H9 (cell line): Measurements from ENCODE around the gene ACVR1C. TPM values are rescaled to one million over a fixed set of nuclear protein-coding genes. Genes with fewer than 3 reads are reported as not detected.

Source experiments
- DNase-seq: peaks from one replicate; pipeline ENCODE4 v3.0.0-alpha.2; 2017
- H2AFZ ChIP-seq: one replicate; pipeline ENCODE4 v1.6.1; 2013; ENCODE audit warnings: mild to moderate bottlenecking, low read length, control low read depth, moderate library complexity
- H2AK5ac ChIP-seq: 2 replicates; pipeline ENCODE4 v1.6.1; 2013; ENCODE audit warnings: low read length, control low read depth, mixed read lengths; ENCODE audit not compliant: insufficient read length
- H2BK120ac ChIP-seq: one replicate; pipeline ENCODE4 v1.6.1; 2013; ENCODE audit warnings: low read depth, mild to moderate bottlenecking, low read length, control low read depth, inconsistent platforms; ENCODE audit not compliant: poor library complexity, severe bottlenecking
- H2BK12ac ChIP-seq: 2 replicates; pipeline ENCODE4 v1.6.1; 2013; ENCODE audit warnings: low read length, control low read depth, mixed read lengths, low read depth; ENCODE audit not compliant: insufficient read length
- H2BK15ac ChIP-seq: 2 replicates; pipeline ENCODE4 v1.6.1; 2013; ENCODE audit warnings: low read depth, low read length, control low read depth
- H2BK20ac ChIP-seq: one replicate; pipeline ENCODE4 v1.6.1; 2013; ENCODE audit warnings: low read depth, mild to moderate bottlenecking, low read length, control low read depth, inconsistent platforms; ENCODE audit not compliant: poor library complexity, severe bottlenecking
- H2BK5ac ChIP-seq: 2 replicates; pipeline ENCODE4 v1.6.1; 2013; ENCODE audit warnings: low read length, control low read depth, mixed read lengths; ENCODE audit not compliant: insufficient read length
- H3K14ac ChIP-seq: 2 replicates; pipeline ENCODE4 v1.6.1; 2013; ENCODE audit warnings: low read length, control low read depth; ENCODE audit not compliant: insufficient read depth
- H3K18ac ChIP-seq: 2 replicates; pipeline ENCODE4 v1.6.1; 2013; ENCODE audit warnings: low read depth, mild to moderate bottlenecking, mixed read lengths, low read length, control low read depth; ENCODE audit not compliant: insufficient read length
- H3K23ac ChIP-seq: 2 replicates; pipeline ENCODE4 v1.6.1; 2013; ENCODE audit warnings: low read length, control low read depth, mixed read lengths, low read depth; ENCODE audit not compliant: insufficient read length
- H3K23me2 ChIP-seq: 2 replicates; pipeline ENCODE4 v1.6.1; 2013; ENCODE audit warnings: low read depth, mild to moderate bottlenecking, mixed read lengths, low read length, control low read depth; ENCODE audit not compliant: insufficient read length, poor library complexity, severe bottlenecking
- H3K27ac ChIP-seq: 2 replicates; pipeline ENCODE4 v1.5.1; 2013; ENCODE audit warnings: low read length, control low read depth, mixed read lengths, low read depth; ENCODE audit not compliant: insufficient read length
- H3K27me3 ChIP-seq: 2 replicates; pipeline ENCODE4 v1.6.1; 2013; ENCODE audit warnings: low read length, control low read depth, inconsistent platforms; ENCODE audit not compliant: insufficient read depth
- H3K4ac ChIP-seq: 2 replicates; pipeline ENCODE4 v1.6.1; 2013; ENCODE audit warnings: low read depth, mild to moderate bottlenecking, control low read depth, inconsistent platforms, low read length, moderate library complexity
- H3K4me1 ChIP-seq: 2 replicates; pipeline ENCODE4 v1.6.1; 2013; ENCODE audit warnings: low read length, control low read depth, inconsistent platforms; ENCODE audit not compliant: insufficient read depth
- H3K4me2 ChIP-seq: 2 replicates; pipeline ENCODE4 v1.6.1; 2013; ENCODE audit warnings: low read length, control low read depth, mixed read lengths; ENCODE audit not compliant: insufficient read length, insufficient read depth
- H3K56ac ChIP-seq: 2 replicates; pipeline ENCODE4 v1.6.1; 2013; ENCODE audit warnings: low read depth, mild to moderate bottlenecking, mixed read lengths, low read length, control low read depth; ENCODE audit not compliant: insufficient read length
- H3K79me1 ChIP-seq: 2 replicates; pipeline ENCODE4 v1.6.1; 2013; ENCODE audit warnings: low read depth, mild to moderate bottlenecking, moderate library complexity, low read length, control low read depth, inconsistent platforms; ENCODE audit not compliant: insufficient read depth, poor library complexity, severe bottlenecking
- H3K79me2 ChIP-seq: 2 replicates; pipeline ENCODE4 v1.6.1; 2013; ENCODE audit warnings: low read length, control low read depth, inconsistent platforms; ENCODE audit not compliant: insufficient read depth
- H3K9ac ChIP-seq: 2 replicates; pipeline ENCODE4 v1.6.1; 2013; ENCODE audit warnings: low read length, control low read depth, mixed read lengths; ENCODE audit not compliant: insufficient read length; ENCODE audit errors: extremely low read depth
- H3K9me3 ChIP-seq: one replicate; pipeline ENCODE4 v1.6.1; 2013; ENCODE audit warnings: low read depth, low read length, inconsistent platforms; ENCODE audit not compliant: control insufficient read depth
- H3T11ph ChIP-seq: one replicate; pipeline ENCODE4 v1.6.1; 2013; ENCODE audit warnings: mild to moderate bottlenecking, low read length, control low read depth, inconsistent platforms
- H4K20me1 ChIP-seq: one replicate; pipeline ENCODE4 v1.6.1; 2013; ENCODE audit not compliant: control insufficient read depth, insufficient read length, insufficient read depth
- H4K5ac ChIP-seq: 2 replicates; pipeline ENCODE4 v1.6.1; 2013; ENCODE audit warnings: low read depth, mild to moderate bottlenecking, mixed read lengths, low read length, control low read depth; ENCODE audit not compliant: insufficient read length
- H4K8ac ChIP-seq: replicated peaks from 2 replicates; pipeline ENCODE4 v1.6.1; 2013; ENCODE audit warnings: low read length, control low read depth, mixed read lengths, low read depth; ENCODE audit not compliant: insufficient read length
- H4K91ac ChIP-seq: 2 replicates; pipeline ENCODE4 v1.6.1; 2013; ENCODE audit warnings: low read depth, mild to moderate bottlenecking, moderate library complexity, mixed read lengths, low read length, control low read depth; ENCODE audit not compliant: insufficient read length
- H3K27ac Mint-ChIP-seq, 3 experiments: 2 replicates in 2 of 3; 3 replicates in 1 of 3; pipeline ENCODE4 v1.8.0; 2020 to 2021; ENCODE audit warnings: mixed read lengths in 3 of 3, mild to moderate bottlenecking in 1 of 3, moderate library complexity in 1 of 3
- H3K27me3 Mint-ChIP-seq: 2 replicates; pipeline ENCODE4 v1.8.0; 2021; ENCODE audit warnings: low read depth, mild to moderate bottlenecking, moderate library complexity, mixed read lengths
- H3K36me3 Mint-ChIP-seq, 3 experiments: 2 replicates in 2 of 3; 3 replicates in 1 of 3; pipeline ENCODE4 v1.8.0; 2020 to 2021; ENCODE audit warnings: low read depth in 3 of 3, mixed read lengths in 3 of 3; ENCODE audit not compliant: insufficient read depth in 1 of 3
- H3K4me1 Mint-ChIP-seq, 2 experiments: 2 replicates each; pipeline ENCODE4 v1.8.0; 2020; ENCODE audit warnings: mixed read lengths in 2 of 2
- H3K4me3 Mint-ChIP-seq, 2 experiments: 2 replicates in 1 of 2; 3 replicates in 1 of 2; pipeline ENCODE4 v1.8.0; 2020 to 2021; ENCODE audit warnings: mild to moderate bottlenecking in 2 of 2, mixed read lengths in 2 of 2, moderate library complexity in 1 of 2
- H3K9me3 Mint-ChIP-seq, 2 experiments: 2 replicates in 1 of 2; 3 replicates in 1 of 2; pipeline ENCODE4 v1.8.0; 2020; ENCODE audit warnings: mild to moderate bottlenecking in 2 of 2, mixed read lengths in 2 of 2, moderate library complexity in 1 of 2
- CTCF ChIP-seq: fragments of 200-600 bp; sonication (generic); conservative IDR thresholded peaks from 3 replicates; pipeline ENCODE4 v1.8.0; 2021; ENCODE audit warnings: antibody characterized with exemption, mild to moderate bottlenecking
- total RNA-seq: library from RNA; stranded (reverse); gene quantifications from 2 replicates; pipeline ENCODE4 v1.2.1, GENCODE V29; 2021

Gene ACVR1C
- total RNA-seq, 1 experiment from 2014 or later = 0.81 TPM

DNA sequence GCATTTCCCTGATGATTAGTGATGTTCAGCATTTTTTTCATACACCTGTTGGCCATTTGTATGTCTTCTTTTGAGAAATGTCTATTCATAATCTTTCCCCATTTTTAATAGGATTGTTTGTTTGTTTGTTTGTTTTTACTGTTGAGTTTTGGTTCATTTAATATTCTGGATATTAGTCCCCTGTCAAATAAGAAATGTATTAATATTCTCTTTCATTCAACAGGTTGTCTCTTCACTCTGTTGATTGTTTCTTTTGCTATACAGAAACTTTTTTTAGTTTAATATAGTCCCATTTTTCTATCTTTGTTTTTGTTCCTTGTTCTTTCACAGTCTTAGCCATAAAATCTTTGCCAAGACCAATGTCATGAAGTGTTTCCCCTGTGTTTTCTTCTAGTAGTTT lies 22.1 kb downstream of the ACVR1C start:
- Histone ChIP-seq H4K5ac (no peak overlapping the region), H2BK12ac (no peak overlapping the region), H3K23ac (no peak overlapping the region), H4K20me1 (no peaks in the 10 kb centered on the region), H3K27ac (no peak overlapping the region), H3K9ac (no peak overlapping the region), H3K14ac (no peak overlapping the region), H4K91ac (no peak overlapping the region), H3K27me3 (no peaks in the 10 kb centered on the region), H3K9me3 (no peaks in the 10 kb centered on the region), H3T11ph (no peak overlapping the region), H3K79me1 (no peaks in the 10 kb centered on the region), H3K4ac (no peak overlapping the region), H2BK5ac (no peak overlapping the region), H3K4me2 (no peak overlapping the region), H4K8ac (no peak overlapping the region), H2BK15ac (no peak overlapping the region), H3K56ac (no peak overlapping the region), H2BK20ac (no peak overlapping the region), H2AK5ac (no peak overlapping the region), H3K23me2 (no peaks in the 10 kb centered on the region), H3K79me2 (no peaks in the 10 kb centered on the region), H3K4me1 (no peaks in the 10 kb centered on the region), H3K18ac (no peak overlapping the region), H2AFZ (no peak overlapping the region), H2BK120ac (no peak overlapping the region)
- Mint-ChIP-seq H3K36me3 (no peaks in the 10 kb centered on the region; a peak in 1 of 7 replicates), H3K4me3 (no peak overlapping the region), H3K9me3 (peaks cover 0 to 3% of the 10 kb centered on the region in 2 experiments; a peak in 1 of 5 replicates), H3K27me3 (peaks cover 34% of the 10 kb centered on the region), H3K4me1 (no peaks in the 10 kb centered on the region), H3K27ac (no peak overlapping the region)
- no peak for DNase-seq
- no peak for TF ChIP-seq CTCF
